ENCODE measurements around the gene CMIP. TPM values are rescaled to one million over a fixed set of nuclear protein-coding genes. Genes with fewer than 3 reads are reported as not detected.

The CMIP gene
- total RNA-seq, 1 experiment from 2014 or later, result 48.2 TPM

GRCh38 chr16:81625544-81626153 is 181.0 kb downstream of the CMIP start:
- Histone ChIP-seq H4K5ac (ENCODE audit: insufficient read length, low read depth, low read length) (no peak overlapping the region), H2BK15ac (ENCODE audit: low read depth, low read length) (no peak overlapping the region), H3K23ac (ENCODE audit: insufficient read length, low read depth, low read length) (no peak overlapping the region), H3K9ac (ENCODE audit: extremely low read depth, insufficient read length, low read length) (no peak overlapping the region), H3K56ac (ENCODE audit: insufficient read length, low read depth, low read length) (no peak overlapping the region), H3K4ac (ENCODE audit: low read depth, low read length) (no peak overlapping the region), H4K20me1 (ENCODE audit: control insufficient read depth, insufficient read depth, insufficient read length) (no peaks in the 10 kb centered on the region), H2BK12ac (ENCODE audit: insufficient read length, low read depth, low read length) (no peak overlapping the region), H3K79me2 (ENCODE audit: insufficient read depth, low read length) (no peaks in the 10 kb centered on the region; the same call in 1 of the 2 replicates), H3K27me3 (ENCODE audit: insufficient read depth, low read length) (no peaks in the 10 kb centered on the region), H2BK5ac (ENCODE audit: insufficient read length, low read length) (no peak overlapping the region), H4K91ac (ENCODE audit: insufficient read length, low read depth, low read length) (no peak overlapping the region), H2BK20ac (ENCODE audit: low read depth, low read length, poor library complexity, severe bottlenecking) (no peak overlapping the region), H3T11ph (ENCODE audit: low read length) (no peak overlapping the region), H2BK120ac (ENCODE audit: low read depth, low read length, poor library complexity, severe bottlenecking) (no peak overlapping the region), H3K9me3 (ENCODE audit: control insufficient read depth, low read depth, low read length) (no peaks in the 10 kb centered on the region), H2AFZ (ENCODE audit: low read length) (no peak overlapping the region), H3K79me1 (ENCODE audit: insufficient read depth, low read depth, low read length, poor library complexity, severe bottlenecking) (no peaks in the 10 kb centered on the region), H3K14ac (ENCODE audit: insufficient read depth, low read length) (no peak overlapping the region), H3K23me2 (ENCODE audit: insufficient read length, low read depth, low read length, poor library complexity, severe bottlenecking) (no peaks in the 10 kb centered on the region), H3K4me1 (ENCODE audit: insufficient read depth, low read length) (no peaks in the 10 kb centered on the region), H2AK5ac (ENCODE audit: insufficient read length, low read length) (no peak overlapping the region), H3K18ac (ENCODE audit: insufficient read length, low read depth, low read length) (no peak overlapping the region), H4K8ac (replicated peaks; ENCODE audit: insufficient read length, low read depth, low read length) (no peak overlapping the region), H3K27ac (ENCODE audit: insufficient read length, low read depth, low read length) (no peak overlapping the region), H3K4me2 (ENCODE audit: insufficient read depth, insufficient read length, low read length) (no peak overlapping the region)
- peaks cover 17 to 20% of the 10 kb centered on the region in 2 experiments for H3K4me1 Mint-ChIP-seq
- no peak for TF ChIP-seq CTCF (conservative IDR thresholded peaks at IDR 0.05)
- H3K4me3 Mint-ChIP-seq, result no peak overlapping the region
- no peak for DNase-seq
- H3K36me3 Mint-ChIP-seq (ENCODE audit: insufficient read depth in 1 of 3, low read depth in 3 of 3), result peaks cover 0 to 9% (median 0%) of the 10 kb centered on the region in 3 experiments; a peak in 2 of 7 replicates
- no peaks in the 10 kb centered on the region for H3K27me3 Mint-ChIP-seq (ENCODE audit: low read depth)
- WGBS (ENCODE audit: extremely low coverage, insufficient read length, low lambda C conversion rate), result no CpG with 5 or more reads among the region's 9 CpGs
- H3K27ac Mint-ChIP-seq, result peak overlapping the region in 2 of 3 experiments; percentile 66 to 68; a peak in 2 of 7 replicates
- no peaks in the 10 kb centered on the region for H3K9me3 Mint-ChIP-seq

All from H9 (cell line).